Stimulated activated CD8-positive, alpha-beta memory T cell treated with anti-CD3 and anti-CD28 coated beads, Interleukin-15, amount 100 ng/mL, for 4 hours (primary cell): Measurements from ENCODE around the gene ADSL.
"Not testable (repeated sequence)": the region's sequence is repeated elsewhere in the genome, so short reads cannot be mapped to it uniquely, and the experiment has no call there.

ENCODE experiments used
- DNase-seq, 2 donors: peaks; one replicate each; pipeline ENCODE4 v3.0.0-alpha.2; 2020; ENCODE audit warnings: low read depth in 2 of 2

Gene ADSL

DNA sequence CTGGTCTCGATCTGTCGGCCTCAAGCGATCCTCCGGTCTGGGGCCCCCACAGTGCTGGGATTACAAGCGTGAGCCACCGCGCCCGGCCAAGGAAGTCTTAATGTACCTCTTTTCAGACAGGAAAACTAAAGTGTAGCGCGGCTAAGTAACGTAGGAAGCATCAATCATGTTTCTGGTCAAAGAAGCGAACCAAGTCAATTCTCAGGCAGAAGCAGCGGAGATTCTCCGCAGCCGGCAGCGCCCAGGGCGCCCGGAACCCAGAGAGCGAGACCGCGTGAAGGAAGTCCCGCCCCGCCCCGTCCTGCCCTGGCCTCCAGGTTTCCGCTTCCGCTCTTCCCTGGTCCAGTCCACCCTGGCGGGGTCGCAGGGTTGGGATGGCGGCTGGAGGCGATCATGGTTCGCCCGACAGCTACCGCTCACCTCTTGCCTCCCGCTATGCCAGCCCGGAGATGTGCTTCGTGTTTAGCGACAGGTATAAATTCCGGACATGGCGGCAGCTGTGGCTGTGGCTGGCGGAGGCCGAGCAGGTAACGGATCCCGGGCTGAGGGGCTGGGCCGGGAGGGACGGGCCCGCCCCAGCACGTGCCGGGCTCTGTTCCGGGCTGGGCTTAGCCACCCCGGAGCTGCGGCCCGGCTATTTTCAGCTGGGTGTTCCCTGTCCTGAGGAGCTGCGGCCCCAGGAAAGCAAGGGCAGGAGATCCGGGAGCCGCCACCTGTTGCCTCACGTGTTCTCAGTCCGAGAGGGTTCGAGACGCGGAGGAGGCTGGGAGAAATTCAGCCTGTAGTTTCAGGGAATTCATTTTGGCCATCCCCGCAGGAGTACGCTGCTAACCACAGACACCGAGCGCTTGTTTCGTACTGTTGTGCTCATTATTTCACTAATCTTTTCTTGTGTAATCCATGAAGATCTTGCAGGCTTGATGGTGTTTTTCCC lies at the start of gene ADSL:
TSS of gene ADSL (plus strand) at position 316 of the 934 bp plus-strand sequence. CDS start at position 375, 59 bp downstream.
- peak; percentile 63 to 66 for DNase-seq

DNA sequence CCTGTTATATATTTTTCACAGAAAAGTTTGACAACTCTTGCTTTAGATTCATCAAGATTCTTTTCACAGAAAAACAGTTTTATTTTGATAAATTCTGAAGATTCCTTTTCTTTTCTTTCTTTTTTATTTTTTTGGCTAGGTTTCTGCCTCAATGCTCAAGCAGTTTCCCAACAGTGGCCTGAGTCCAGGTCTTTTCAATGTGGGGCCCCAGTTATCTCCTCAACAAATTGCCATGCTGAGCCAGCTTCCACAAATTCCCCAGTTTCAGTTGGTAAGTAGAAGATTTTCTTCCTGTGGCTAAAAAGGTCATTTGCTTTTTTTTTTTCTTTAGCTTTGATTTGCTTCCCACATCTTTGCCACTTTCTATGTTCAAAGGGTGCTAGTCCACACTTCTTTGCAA lies 46.0 kb upstream of the ADSL start:
- DNase-seq: no peak

DNA sequence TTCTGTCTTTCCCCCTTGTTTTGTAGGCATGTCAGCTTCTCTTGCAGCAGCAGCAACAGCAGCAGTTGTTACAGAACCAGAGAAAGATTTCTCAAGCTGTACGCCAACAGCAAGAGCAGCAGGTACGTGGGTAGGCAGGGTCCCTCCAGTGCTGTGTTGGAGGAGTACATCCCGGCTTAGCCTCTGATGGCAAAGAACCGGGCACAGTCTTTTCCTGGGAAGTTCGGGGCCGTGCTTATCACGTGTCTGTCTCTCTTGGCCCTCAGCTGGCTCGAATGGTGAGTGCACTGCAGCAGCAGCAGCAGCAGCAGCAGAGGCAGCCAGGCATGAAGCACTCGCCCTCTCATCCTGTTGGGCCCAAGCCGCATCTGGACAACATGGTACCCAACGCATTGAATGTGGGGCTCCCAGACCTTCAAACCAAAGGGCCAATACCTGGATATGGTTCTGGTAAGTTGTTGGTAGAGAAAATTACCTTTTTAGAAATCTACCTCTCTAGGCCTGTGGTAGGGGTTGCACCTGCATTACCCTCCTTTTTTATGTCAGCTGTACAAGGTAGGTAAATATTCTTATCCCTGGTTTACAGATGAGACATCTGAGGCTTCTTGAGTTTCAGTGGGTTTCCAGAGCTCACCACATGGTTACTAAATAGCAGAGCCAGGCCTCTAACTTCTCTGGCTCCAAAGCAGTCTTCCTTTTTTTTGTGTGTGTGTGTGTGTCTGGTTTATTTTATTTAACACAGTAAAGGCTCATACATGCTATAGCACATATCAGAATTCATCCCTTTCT lies 45.2 kb upstream of the ADSL start:
- DNase-seq: no peak

DNA sequence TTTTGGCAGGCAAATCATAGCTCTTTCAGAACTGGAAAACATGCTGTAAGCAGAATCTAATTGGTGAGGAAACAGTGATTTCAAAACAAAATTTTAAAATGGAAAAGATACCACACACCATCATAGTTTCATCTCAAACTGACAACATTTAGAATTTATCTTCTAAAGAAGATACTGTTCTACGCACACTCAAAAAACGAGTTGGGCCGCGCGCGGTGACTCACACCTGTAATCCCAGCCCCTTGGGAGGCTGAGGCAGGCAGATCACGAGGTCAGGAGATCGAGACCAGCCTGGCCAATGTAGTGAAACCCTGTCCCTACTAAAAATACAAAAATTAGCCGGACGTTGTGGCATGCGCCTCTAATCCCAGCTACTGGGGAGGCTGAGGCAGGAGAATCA lies 44.2 kb upstream of the ADSL start:
- no peak for DNase-seq

DNA sequence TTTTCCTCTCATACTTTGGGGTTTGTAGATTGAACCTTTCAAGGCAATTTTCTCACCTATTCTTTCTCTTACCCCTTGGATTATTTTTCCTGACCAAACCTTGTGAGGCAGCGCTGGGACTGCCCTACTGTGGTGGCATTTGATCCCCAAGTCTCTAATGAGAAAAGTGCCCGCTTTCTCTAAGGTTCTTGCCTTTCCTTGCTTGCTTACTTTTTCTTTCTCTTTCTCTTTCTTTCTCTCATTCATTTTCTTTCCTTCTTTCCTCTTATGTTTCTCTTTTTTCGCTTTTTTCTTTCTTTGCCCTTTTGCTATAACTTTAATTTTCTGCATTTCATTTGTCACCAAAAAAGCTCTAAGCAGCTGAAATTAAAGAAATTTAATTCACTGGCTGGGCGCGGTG lies 40.7 kb upstream of the ADSL start:
- no peak for DNase-seq

DNA sequence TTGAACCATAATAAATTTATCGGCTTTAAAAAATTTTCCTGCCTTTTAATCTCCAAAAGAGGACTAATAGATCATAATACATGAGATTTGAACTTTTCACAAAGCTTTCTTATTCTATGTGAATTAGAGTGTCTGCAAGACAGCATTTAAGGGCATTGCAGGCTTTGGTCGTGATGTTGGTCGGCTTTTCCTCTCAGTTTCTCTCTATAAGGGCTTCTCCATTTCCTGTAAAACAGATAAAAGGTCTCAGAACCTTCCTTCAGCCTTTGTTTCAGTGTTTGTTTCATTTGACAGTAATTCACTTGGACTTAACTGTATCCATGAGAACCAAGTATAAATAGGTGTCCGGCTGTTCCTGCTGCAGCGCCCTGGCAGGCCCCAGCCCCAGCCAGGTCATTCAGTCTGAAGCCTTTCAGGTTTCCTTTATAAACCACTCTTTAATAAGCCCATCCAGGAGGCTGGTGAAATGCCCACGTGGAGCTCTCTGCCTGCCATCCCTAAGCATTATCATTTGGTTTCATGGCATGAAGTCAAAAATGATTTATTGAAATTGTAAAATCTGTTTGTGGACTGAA lies 37.2 kb upstream of the ADSL start:
- no peak for DNase-seq

DNA sequence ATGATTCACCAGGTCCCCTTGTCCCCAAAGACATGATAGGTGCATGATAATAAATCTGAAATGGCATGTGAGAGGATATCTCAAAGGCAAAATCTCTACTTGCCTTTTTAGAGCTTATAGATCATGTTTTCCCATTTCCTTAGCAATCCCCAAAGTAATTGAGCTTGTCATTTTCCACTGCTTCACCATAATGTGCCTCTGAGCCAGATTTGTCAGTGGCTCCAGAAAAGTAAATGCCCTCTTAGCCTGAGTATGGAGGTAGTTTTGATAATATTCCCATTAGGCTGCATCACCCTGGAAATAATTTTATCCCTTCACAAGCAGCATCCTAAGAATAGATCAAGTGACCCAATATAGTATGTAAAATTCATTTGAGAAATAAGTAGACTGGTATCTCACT lies 36.7 kb upstream of the ADSL start:
- DNase-seq: no peak

DNA sequence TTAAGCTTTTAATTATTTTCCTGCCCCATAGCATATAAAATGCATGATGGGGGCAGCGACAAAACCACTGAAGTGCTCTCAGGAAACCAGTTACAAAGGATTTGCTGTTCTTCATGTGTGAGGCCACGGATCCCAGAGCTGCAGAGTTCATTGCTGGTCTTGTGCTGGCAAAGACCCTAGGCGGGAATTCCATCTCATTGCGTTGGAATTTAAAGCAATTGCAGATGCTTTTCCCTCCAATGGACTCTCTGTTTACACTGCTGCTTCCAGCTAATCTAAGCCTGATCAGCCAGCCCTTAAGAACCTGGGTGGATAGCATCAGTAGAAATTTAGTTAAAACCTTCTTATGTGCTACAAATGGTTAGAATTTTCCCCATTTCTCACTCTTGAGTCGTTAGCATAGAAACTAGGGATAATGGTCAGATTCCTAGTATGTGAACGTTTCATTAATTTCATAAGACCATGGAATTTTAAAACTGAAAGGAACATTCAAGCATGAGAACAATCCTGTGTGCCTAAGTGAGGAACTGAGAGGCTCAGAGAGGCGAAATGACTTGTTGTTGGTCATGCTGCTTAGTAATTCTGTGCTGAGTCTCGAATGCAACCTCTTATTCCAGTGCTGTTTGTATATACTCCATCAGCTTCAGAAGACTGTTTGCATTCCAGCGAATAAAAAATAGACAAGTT lies 36.1 kb upstream of the ADSL start:
- DNase-seq: no peak

DNA sequence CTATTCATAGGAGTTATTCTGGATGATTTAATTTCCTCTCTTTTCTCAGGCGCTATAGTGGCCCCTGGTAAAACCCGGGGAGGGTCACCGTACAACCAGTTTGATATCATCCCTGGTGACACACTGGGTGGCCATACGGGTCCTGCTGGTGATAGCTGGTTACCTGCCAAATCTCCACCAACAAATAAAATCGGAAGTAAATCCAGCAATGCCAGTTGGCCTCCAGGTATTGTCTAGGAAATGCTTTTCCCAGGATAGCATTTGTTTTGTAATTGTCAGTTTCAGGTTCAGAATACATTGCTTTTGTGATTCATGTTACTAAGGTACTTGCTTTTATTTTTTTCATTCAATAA lies 35.6 kb upstream of the ADSL start:
- no peak for DNase-seq

DNA sequence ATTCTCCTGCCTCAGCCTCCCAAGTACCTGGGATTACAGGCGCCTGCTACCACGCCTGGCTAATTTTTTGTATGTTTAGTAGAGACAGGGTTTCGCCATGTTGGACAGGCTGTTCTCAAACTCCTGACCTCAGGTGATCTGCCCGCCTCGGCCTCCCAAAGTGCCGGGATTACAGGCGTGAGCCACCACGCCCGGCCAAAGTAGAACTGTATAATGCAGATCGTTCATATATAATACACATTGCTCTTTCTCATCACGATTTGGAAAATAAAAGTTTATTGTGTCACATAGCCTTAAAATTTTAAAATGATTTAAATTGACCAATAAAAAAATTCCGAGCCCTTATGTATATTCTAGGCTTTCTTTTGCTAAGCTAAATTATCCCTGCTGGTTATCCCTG lies 34.7 kb upstream of the ADSL start:
- DNase-seq: not testable (repeated sequence)

DNA sequence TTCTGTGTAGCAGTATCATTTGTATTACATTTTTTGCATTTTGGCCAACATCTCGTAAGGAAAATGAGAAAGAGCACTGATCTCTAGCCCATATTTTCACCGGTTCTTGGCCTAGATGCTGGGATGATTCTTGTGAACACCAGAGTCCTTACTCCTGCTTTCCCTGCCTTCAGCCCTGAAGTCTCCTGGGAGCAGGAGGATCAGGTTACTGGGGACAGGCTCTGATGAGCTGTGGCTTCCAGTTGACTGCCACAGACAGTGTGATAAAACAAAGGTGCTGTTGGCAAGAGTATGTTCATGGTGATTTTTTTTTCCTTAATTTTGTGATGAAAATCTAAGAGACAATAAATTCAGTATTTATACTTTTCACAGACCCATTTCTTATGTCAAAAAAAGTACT lies 34.2 kb upstream of the ADSL start:
- DNase-seq: no peak

DNA sequence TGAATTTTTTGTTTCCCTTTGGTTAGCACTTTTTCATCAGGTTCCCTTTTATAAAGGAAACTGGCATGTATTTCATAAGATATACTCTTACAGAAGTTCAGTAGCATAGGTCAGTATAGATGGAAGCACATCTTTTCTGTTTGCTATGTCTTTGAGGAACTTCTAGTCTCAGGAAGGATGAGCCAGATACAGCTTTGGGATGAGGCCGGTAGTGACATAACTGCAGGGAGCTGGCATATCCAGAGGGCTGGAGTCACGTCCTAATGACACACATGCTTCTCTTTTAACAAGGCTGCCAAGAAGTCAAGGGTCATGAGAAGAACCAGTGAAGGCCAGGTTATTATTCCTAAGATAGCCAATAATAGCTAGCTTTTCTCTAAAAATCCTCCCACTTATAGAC lies 33.3 kb upstream of the ADSL start:
- DNase-seq: no peak

DNA sequence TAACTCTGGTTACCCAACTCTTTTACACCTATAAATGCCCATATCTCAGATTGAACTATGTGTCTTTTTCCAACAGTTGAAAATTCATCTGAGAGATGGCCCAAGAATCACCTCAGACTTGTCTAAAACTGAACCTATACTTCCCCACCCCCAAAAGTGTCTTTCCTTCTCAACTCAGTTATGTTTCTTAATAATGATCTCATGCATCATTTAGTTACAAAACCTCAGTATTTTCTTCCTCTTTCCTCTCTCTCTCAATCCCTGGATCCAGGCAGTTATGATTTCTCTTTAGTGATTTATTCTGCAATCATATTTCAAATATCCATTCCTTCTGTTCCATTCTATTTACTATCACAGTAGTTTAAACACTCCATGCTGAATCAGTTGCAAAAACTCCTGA lies 32.3 kb upstream of the ADSL start:
- no peak for DNase-seq

DNA sequence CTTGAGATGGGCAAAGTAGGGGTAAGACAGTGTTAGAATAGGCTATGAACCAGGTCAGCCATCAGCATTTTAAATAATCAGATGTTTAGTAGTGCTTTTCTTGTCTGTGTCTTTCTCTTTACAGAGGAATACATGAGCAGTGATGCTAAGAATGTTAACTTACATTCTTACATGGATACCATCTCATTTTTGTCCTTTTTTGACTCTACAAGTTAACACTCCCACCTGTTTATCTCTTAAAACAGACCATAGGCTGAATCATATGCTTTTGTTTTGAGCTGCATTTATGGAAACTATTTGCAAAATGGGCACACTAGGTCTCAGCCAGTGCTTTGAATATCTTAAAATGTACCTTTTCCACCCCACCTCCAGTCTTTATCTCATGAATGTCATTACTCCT lies 25.6 kb upstream of the ADSL start:
- no peak for DNase-seq

DNA sequence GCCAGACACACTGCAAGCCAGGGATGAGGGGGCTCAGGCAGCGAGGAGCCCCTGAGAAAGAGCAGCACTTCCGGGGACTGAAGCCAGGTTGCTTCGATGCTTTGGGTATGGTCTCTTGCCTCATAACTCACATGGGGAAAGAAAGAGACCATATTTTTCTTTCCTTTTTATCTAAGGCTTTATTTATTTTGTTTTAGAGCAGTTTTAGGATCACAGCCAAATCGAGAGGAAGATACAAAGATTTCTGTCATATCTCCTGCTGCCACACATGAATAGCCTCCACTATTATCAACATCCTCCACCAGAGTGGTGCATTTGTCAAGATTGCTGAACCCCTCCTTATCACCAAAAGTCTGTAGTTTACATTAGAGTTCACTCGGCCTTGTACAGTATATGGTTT lies 24.3 kb upstream of the ADSL start:
- DNase-seq: no peak

DNA sequence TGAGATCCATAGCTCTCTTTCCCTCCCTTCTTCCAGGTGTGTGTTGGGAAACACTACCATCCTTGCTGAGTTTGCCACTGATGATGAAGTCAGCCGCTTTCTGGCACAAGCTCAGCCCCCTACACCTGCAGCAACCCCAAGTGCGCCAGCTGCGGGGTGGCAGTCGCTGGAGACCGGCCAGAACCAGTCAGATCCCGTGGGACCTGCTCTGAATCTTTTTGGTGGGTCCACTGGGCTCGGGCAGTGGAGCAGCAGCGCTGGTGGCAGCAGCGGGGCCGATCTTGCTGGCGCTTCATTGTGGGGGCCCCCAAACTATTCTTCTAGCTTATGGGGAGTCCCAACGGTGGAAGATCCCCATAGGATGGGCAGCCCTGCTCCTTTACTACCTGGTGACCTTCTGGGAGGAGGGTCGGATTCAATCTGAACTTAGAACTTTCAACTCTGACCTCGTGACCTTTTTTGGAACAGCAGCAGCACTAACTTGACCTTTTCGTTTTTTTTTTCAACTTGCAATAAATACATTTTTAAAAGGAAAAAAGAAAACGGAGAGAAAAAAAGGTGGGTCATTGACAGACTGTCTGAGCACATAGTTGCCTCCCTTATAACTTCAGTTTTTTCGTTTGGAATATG lies 23.4 kb upstream of the ADSL start:
- DNase-seq: no peak

DNA sequence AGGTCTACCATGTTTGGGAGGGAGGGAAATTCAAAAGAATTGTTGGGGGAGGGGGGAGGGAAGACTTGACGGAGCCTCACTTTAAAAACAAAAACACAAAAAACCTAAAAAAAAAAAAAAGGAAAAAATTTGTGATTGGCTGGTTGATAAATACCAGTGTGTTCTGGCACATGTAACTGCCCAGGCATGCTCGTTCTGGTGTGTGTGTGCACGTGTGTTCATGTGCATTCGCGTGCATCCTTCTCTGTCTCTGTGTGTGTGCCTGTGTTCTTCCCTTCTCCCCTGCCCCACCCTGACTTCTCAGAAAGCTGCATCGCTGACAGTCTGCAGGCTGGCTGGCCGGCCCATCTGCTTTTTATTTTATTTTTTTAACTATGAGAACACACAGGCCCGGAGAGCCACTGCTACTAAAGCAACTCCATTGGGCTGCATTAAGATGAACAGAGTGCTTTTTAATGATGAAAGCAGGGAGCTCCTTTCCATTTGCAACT lies 22.6 kb upstream of the ADSL start:
- no peak for DNase-seq

DNA sequence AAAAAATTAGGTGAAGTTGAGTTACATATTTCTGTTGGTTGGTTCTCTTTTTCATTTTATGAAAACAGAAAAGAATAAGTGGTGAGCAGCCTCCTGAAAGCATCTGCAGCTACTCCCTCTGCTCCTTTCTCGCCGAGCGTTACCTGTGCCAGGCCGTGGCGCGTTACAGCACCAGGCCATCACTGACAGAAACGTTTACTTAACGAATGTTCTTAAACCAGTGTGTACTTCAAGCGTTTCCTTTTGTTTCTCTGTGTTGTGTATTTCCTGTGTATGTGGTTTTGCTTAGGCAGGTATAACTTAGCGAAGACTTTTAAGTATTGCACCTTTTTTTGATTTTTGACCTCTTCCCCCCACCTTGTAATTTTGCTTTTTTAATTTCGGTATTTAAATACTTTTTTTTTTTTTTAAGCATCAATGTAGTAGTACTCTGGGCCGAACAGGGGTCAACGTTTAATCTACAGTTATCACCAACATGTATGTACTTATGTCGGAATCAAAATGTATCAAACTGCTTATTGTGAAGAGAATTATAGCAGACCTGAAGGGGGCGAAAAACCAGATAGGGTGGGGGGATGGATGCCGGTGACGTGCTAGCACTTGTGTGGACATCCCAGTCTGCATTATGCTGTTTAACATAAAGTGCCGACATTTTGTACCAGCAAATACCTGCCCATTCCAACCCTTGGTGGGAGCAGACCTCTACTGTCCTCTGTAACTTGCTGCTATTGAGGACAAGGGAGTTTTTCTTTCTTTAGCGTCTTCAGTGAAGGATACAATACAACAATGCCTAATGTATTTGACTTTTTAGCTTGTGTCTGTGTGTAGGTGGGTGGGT lies 21.6 kb upstream of the ADSL start:
- DNase-seq: no peak

DNA sequence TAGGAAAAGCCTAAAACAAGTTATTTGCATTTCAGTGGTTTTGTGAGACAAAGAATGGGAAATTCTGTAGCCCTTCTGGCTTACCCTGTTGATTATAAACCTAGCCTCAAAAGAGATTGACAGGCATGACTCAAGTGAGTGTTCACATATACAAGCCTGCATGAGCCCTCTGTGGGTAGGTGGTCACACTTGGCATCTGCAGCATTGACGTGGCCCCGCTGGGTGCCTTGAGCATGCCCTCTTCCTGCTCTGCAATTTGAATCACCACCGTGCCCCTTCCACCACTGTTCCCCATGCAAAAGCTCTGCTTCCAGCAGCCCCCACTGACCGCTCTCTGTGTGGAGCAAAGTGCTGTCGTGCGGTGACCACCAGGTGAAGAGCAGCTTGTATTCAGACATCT lies 21.0 kb upstream of the ADSL start:
- peak; percentile 54 to 65 for DNase-seq

DNA sequence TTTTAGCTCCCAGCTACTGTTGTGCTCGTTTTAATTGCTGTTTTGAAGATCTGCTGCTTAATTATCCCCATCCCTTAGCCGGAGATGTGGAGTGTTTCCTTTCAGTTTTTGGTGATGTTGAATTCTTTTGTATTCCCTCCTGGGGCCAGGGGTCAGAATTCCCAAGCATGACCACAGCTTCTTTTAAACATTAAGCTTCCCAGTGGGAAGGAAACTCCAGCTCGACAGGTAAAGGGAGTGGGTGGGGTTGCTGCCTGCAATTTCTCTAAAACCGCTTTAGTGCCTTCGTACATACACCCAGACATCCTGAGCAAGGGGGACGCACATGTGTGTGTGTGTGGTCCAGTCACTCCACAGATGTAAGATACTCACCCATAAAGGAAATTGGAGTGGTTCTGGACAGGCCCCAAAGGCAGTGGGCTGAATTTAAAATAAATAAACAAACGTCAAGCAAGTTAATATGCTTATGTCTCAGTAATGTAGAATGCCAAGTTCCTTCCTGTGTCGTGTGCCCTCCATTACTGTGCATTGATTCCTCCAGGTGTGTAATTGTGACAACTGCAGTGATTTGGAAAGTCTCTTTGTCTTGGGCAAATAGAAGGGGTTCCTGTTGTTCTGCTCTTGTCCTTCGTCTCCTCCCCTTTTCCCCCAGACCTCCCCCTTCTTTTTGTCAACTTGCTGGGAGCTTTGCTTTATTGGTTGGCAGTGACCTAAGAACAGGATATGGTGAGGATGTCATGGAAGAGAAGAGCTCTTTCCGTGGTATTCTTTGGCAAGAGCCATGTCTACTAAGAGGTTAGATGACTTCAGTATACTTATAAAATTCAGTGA lies 19.2 kb upstream of the ADSL start:
- no peak for DNase-seq
